H1 (cell line): ENCODE results near the gene PIK3R1. TPM values are rescaled to one million over a fixed set of nuclear protein-coding genes. Genes with fewer than 3 reads are reported as not detected.

Source experiments
- CTCF ChIA-PET: fragments of 300-600 bp; sonication (Branson Sonifier 250); formaldehyde crosslinking; loops from one replicate; lab custom pipeline; 2021; ENCODE audit not compliant: partially characterized antibody; lab: Charles Lee
- POLR2A ChIA-PET: fragments of 300-600 bp; sonication (Branson Sonifier 250); formaldehyde crosslinking; loops from one replicate; lab custom pipeline; 2021; ENCODE audit warnings: inconsistent platforms; ENCODE audit not compliant: partially characterized antibody; lab: Charles Lee
- DNase-seq, 2 experiments: peaks; one replicate each; pipeline versions ENCODE4 v3.0.0 to v3.0.0-alpha.2; 2010 to 2022; ENCODE audit warnings: low spot score in 2 of 2, low read depth in 1 of 2, mixed read lengths in 1 of 2
- FAIRE-seq: peaks from 2 replicates; lab custom pipeline; 2011; peaks lifted over from hg19 to GRCh38; lab: Jason Lieb, UNC
- H2AFZ ChIP-seq: 2 replicates; pipeline ENCODE4 v1.8.1; 2012; ENCODE audit warnings: low read length, inconsistent platforms
- H2AK5ac ChIP-seq: 2 replicates; pipeline ENCODE4 v1.6.1; 2013; ENCODE audit warnings: low read depth, low read length
- H2BK120ac ChIP-seq: replicated peaks from 2 replicates; pipeline ENCODE3; 2013; ENCODE audit warnings: low read depth, low read length, inconsistent platforms
- H2BK12ac ChIP-seq: 2 replicates; pipeline ENCODE4 v1.6.1; 2013; ENCODE audit warnings: low read depth, low read length
- H2BK15ac ChIP-seq: 2 replicates; pipeline ENCODE4 v1.6.1; 2013; ENCODE audit warnings: low read length
- H2BK20ac ChIP-seq: 2 replicates; pipeline ENCODE4 v1.6.1; 2013; ENCODE audit warnings: low read length
- H2BK5ac ChIP-seq: 2 replicates; pipeline ENCODE4 v1.6.1; 2013; ENCODE audit warnings: low read depth, low read length
- H3K14ac ChIP-seq: 2 replicates; pipeline ENCODE4 v1.6.1; 2013; ENCODE audit warnings: inconsistent platforms; ENCODE audit not compliant: insufficient read length
- H3K18ac ChIP-seq: 2 replicates; pipeline ENCODE4 v1.6.1; 2013; ENCODE audit warnings: low read length; ENCODE audit errors: extremely low read depth
- H3K23ac ChIP-seq: 2 replicates; pipeline ENCODE4 v1.6.1; 2013; ENCODE audit warnings: inconsistent platforms; ENCODE audit not compliant: insufficient read length
- H3K23me2 ChIP-seq: 2 replicates; pipeline ENCODE4 v1.6.1; 2013; ENCODE audit warnings: low read depth, low read length
- H3K27ac ChIP-seq: 2 replicates; pipeline ENCODE4 v1.6.1; 2011; ENCODE audit warnings: low read depth, low read length, inconsistent platforms
- H3K27me3 ChIP-seq, 4 experiments: replicated peaks in 1 of 4; 1 replicate in 1 of 4; 2 replicates in 3 of 4; pipeline versions ENCODE4 v1.6.1 to v1.8.1; 2011 to 2013; ENCODE audit warnings: low read length in 3 of 4, mild to moderate bottlenecking in 3 of 4, inconsistent platforms in 2 of 4, mixed read lengths in 2 of 4, moderate library complexity in 1 of 4; ENCODE audit not compliant: control insufficient read depth in 3 of 4, insufficient read depth in 3 of 4; ENCODE audit errors: extremely low read depth in 1 of 4
- H3K36me3 ChIP-seq, 4 experiments: 2 replicates each; pipeline versions ENCODE4 v1.6.1 to v1.8.1; 2011 to 2013; ENCODE audit warnings: mild to moderate bottlenecking in 4 of 4, low read length in 3 of 4, moderate library complexity in 2 of 4, control low read depth in 1 of 4, inconsistent platforms in 1 of 4; ENCODE audit not compliant: insufficient read depth in 4 of 4, control insufficient read depth in 2 of 4
- H3K4ac ChIP-seq: replicated peaks from 2 replicates; pipeline ENCODE3; 2013; ENCODE audit warnings: low read length, low read depth, mixed read lengths, inconsistent platforms; ENCODE audit not compliant: insufficient read length
- H3K4me1 ChIP-seq, 4 experiments: replicated peaks in 1 of 4; 1 replicate in 1 of 4; 2 replicates in 3 of 4; pipeline versions ENCODE4 v1.6.1 to v1.8.1; 2011 to 2013; ENCODE audit warnings: low read length in 3 of 4, inconsistent platforms in 2 of 4, mixed read lengths in 1 of 4; ENCODE audit not compliant: insufficient read depth in 4 of 4, control insufficient read depth in 3 of 4
- H3K4me2 ChIP-seq, 2 experiments: 2 replicates each; pipeline versions ENCODE4 v1.6.1 to v1.8.1; 2011 to 2013; ENCODE audit warnings: low read depth in 2 of 2, low read length in 2 of 2, control low read depth in 1 of 2, inconsistent platforms in 1 of 2, mild to moderate bottlenecking in 1 of 2; ENCODE audit not compliant: insufficient read depth in 1 of 2
- H3K4me3 ChIP-seq, 4 experiments: fragments of 200-600, 300-600 bp in 1 of 4; sonication (generic), shearing (Covaris generic), sonication (Bioruptor Twin) in 1 of 4; 2 replicates each; pipeline versions ENCODE4 v1.5.1 to v1.8.1; 2011 to 2016; ENCODE audit warnings: low read length in 4 of 4, low read depth in 3 of 4, control low read depth in 2 of 4, inconsistent platforms in 2 of 4, mild to moderate bottlenecking in 2 of 4, mixed read lengths in 1 of 4, moderate library complexity in 1 of 4; ENCODE audit not compliant: insufficient read depth in 2 of 4; ENCODE audit errors: extremely low read depth in 1 of 4
- H3K56ac ChIP-seq: replicated peaks from 2 replicates; pipeline ENCODE3; 2013; ENCODE audit warnings: low read depth, mild to moderate bottlenecking, mixed read lengths, low read length, inconsistent platforms; ENCODE audit not compliant: insufficient read length
- H3K79me1 ChIP-seq: 2 replicates; pipeline ENCODE4 v1.6.1; 2013; ENCODE audit warnings: low read depth, low read length, control low read depth
- H3K79me2 ChIP-seq, 2 experiments: 2 replicates each; pipeline versions ENCODE4 v1.6.1 to v1.8.1; 2012 to 2013; ENCODE audit warnings: low read length in 2 of 2, mild to moderate bottlenecking in 2 of 2, inconsistent platforms in 1 of 2; ENCODE audit not compliant: insufficient read depth in 2 of 2, control insufficient read depth in 1 of 2
- H3K9ac ChIP-seq, 4 experiments: replicated peaks in 1 of 4; 1 replicate in 1 of 4; 2 replicates in 3 of 4; pipeline versions ENCODE4 v1.6.1 to v1.8.1; 2011 to 2013; ENCODE audit warnings: low read depth in 3 of 4, low read length in 3 of 4, control low read depth in 2 of 4, mild to moderate bottlenecking in 2 of 4, moderate library complexity in 2 of 4, inconsistent platforms in 1 of 4; ENCODE audit errors: extremely low read depth in 1 of 4
- H3K9me3 ChIP-seq, 2 experiments: 2 replicates each; pipeline versions ENCODE4 v1.6.1 to v1.8.1; 2012 to 2013; ENCODE audit warnings: mild to moderate bottlenecking in 2 of 2, moderate library complexity in 2 of 2, control low read depth in 1 of 2, inconsistent platforms in 1 of 2, low read depth in 1 of 2, low read length in 1 of 2, mixed read lengths in 1 of 2; ENCODE audit not compliant: insufficient read depth in 2 of 2
- H4K20me1 ChIP-seq, 2 experiments: replicated peaks in 1 of 2; 2 replicates each; pipeline versions ENCODE3 to v1.8.1; 2011 to 2013; ENCODE audit warnings: inconsistent platforms in 2 of 2, low read length in 2 of 2, mild to moderate bottlenecking in 1 of 2; ENCODE audit not compliant: insufficient read depth in 2 of 2, control insufficient read depth in 1 of 2
- H4K5ac ChIP-seq: 2 replicates; pipeline ENCODE4 v1.6.1; 2013; ENCODE audit warnings: low read length, low read depth, mixed read lengths, inconsistent platforms; ENCODE audit not compliant: insufficient read length
- H4K8ac ChIP-seq: 2 replicates; pipeline ENCODE4 v1.8.0; 2013; ENCODE audit warnings: mild to moderate bottlenecking, moderate library complexity, low read length, inconsistent platforms; ENCODE audit not compliant: insufficient read depth; ENCODE audit errors: extremely low read depth
- H4K91ac ChIP-seq: replicated peaks from 2 replicates; pipeline ENCODE3; 2013; ENCODE audit warnings: low read length, mixed read lengths, inconsistent platforms; ENCODE audit not compliant: insufficient read length
- BACH1 ChIP-seq: IDR thresholded peaks from 2 replicates; pipeline ENCODE4 v1.6.1; 2012; ENCODE audit warnings: low read length, improper control_type of control experiment
- BCL11A ChIP-seq, 2 experiments: IDR thresholded peaks; one replicate each; pipeline ENCODE4 v1.6.1; 2011; ENCODE audit warnings: low read depth in 2 of 2, low read length in 2 of 2, mild to moderate bottlenecking in 2 of 2
- CBX8 ChIP-seq: fragments of 300-800, 300-1000 bp; sonication (generic); IDR thresholded peaks from 2 replicates; pipeline ENCODE4 v1.7.1; 2016; ENCODE audit warnings: low read depth, low read length, borderline replicate concordance
- CHD2 ChIP-seq: IDR thresholded peaks from 2 replicates; pipeline ENCODE4 v1.6.1; 2012; ENCODE audit warnings: low read length, improper control_type of control experiment
- EZH2 ChIP-seq: fragments of 200-600 bp; sonication (generic); IDR thresholded peaks from 2 replicates; pipeline ENCODE4 v1.7.1; 2012; ENCODE audit warnings: low read depth, mild to moderate bottlenecking, moderate library complexity, low read length, inconsistent platforms; ENCODE audit not compliant: severe bottlenecking
- JUN ChIP-seq: IDR thresholded peaks from 2 replicates; pipeline ENCODE4 v1.6.1; 2011; ENCODE audit warnings: low read depth, mild to moderate bottlenecking, improper control_type of control experiment, low read length
- KDM1A ChIP-seq: fragments of 200-600, 300-600 bp; sonication (generic); IDR thresholded peaks from 2 replicates; pipeline ENCODE4 v1.7.1; 2016; ENCODE audit warnings: mild to moderate bottlenecking, low read length, borderline replicate concordance
- NRF1 ChIP-seq: IDR thresholded peaks from 2 replicates; pipeline ENCODE4 v1.6.1; 2011; ENCODE audit warnings: mild to moderate bottlenecking, low read depth, low read length, improper control_type of control experiment
- POU5F1 ChIP-seq: IDR thresholded peaks from 2 replicates; pipeline ENCODE4 v1.6.1; 2011; ENCODE audit warnings: low read depth, mild to moderate bottlenecking, low read length, moderate library complexity
- RAD21 ChIP-seq, 2 experiments: IDR thresholded peaks in 1 of 2; conservative IDR thresholded peaks in 1 of 2; 2 replicates each; pipeline ENCODE4 v1.6.1; 2011; ENCODE audit warnings: low read depth in 2 of 2, low read length in 2 of 2, improper control_type of control experiment in 1 of 2, inconsistent platforms in 1 of 2, mild to moderate bottlenecking in 1 of 2, moderate library complexity in 1 of 2
- SP4 ChIP-seq: IDR thresholded peaks from 2 replicates; pipeline ENCODE4 v1.6.1; 2012; ENCODE audit warnings: low read length, inconsistent platforms
- SRF ChIP-seq: IDR thresholded peaks from 2 replicates; pipeline ENCODE4 v1.6.1; 2011; ENCODE audit warnings: mild to moderate bottlenecking, low read depth, low read length, moderate library complexity
- ZNF274 ChIP-seq: IDR thresholded peaks from 2 replicates; pipeline ENCODE4 v1.7.0; 2012; ENCODE audit warnings: low read length, borderline replicate concordance; ENCODE audit errors: extremely low read depth
- WGBS, 2 experiments: shearing (Covaris generic) in 1 of 2; methylation state at CpG; one replicate each; pipeline versions ENCODE4 v1.1.6 to v1.1.7; 2013 to 2015; ENCODE audit warnings: low lambda C conversion rate in 2 of 2, mixed read lengths in 2 of 2, inconsistent platforms in 1 of 2, low coverage in 1 of 2, missing lambda C conversion rate in 1 of 2; ENCODE audit not compliant: insufficient replicate concordance in 2 of 2, insufficient coverage in 1 of 2, insufficient read length in 1 of 2; ENCODE audit errors: extremely low coverage in 1 of 2, missing lambda C conversion rate in 1 of 2; 5-methylcytosine and 5-hydroxymethylcytosine counted together
- polyA plus RNA-seq, 7 experiments: library from polyadenylated mRNA; depleted of rRNA in 3 of 7; stranded (reverse) in 5 of 7; unstranded in 2 of 7; fragments of >200 nt in 5 of 7; fragments of 200-250 nt in 2 of 7; gene quantifications; 1 replicate in 5 of 7; 2 replicates in 1 of 7; 4 replicates in 1 of 7; pipeline versions ENCODE4 v1.2.1 to v1.2.3, GENCODE V29; 2011 to 2013; ENCODE audit warnings: missing spikeins in 2 of 7, mixed read lengths in 2 of 7
- total RNA-seq: library from RNA; stranded (reverse); fragmentation: NEBNext Ultra II Directional; extraction: Animal tissue kit (Norgen Biotek cat#: 25700); gene quantifications from 2 replicates; pipeline ENCODE4 v1.2.1, GENCODE V29; 2021

The PIK3R1 gene
- total and polyA plus RNA-seq, 2 of the 8 experiments (the other 6 are each of a cell fraction or from before 2014, with no cell fraction given), result 2.3 to 13.7 TPM

DNA sequence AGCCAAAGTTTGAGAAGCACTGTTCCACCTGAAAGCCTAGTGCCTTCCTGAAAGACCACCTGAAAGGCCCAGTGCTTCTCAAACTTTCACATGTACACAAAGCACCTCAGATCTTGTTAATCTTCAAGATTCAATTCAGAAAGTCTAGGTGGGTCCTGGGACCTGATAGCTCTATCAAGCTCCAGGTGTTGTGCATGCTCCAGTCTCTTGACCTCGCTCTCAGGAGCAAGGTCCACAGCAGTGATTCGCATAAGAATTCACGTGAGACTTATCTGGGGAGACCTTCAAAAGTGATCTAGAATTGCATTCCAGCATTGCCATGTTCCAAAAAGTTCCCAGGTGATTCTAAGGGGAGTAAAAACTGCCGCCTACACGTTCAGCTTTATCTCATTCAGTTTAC lies 102.1 kb downstream of the PIK3R1 start:
- POLR2A ChIA-PET, result no interaction called here
- H2BK5ac ChIP-seq, result no peak overlapping the region
- H2BK12ac ChIP-seq, result no peak overlapping the region
- no peaks in the 10 kb centered on the region for H3K4me1 ChIP-seq
- H4K20me1 ChIP-seq, result no peaks in the 10 kb centered on the region
- H3K23me2 ChIP-seq, result no peaks in the 10 kb centered on the region; the same call in 1 of the 2 replicates
- H3K23ac ChIP-seq, result no peak overlapping the region
- H2BK20ac ChIP-seq, result no peak overlapping the region
- H2AFZ ChIP-seq, result no peak overlapping the region
- H3K27me3 ChIP-seq, result no peaks in the 10 kb centered on the region
- H3K27ac ChIP-seq, result no peak overlapping the region
- H4K8ac ChIP-seq, result no peak overlapping the region
- peaks cover 0 to 4% of the 10 kb centered on the region in 2 experiments; a peak in 1 of 4 replicates for H3K9me3 ChIP-seq
- no peak overlapping the region for H3K56ac ChIP-seq
- H2AK5ac ChIP-seq, result no peak overlapping the region
- WGBS, 2 experiments, result 97% methylated on average over 5 of the region's 5 CpGs; no CpG with 5 or more reads in 1 of the 2 experiments
- H3K18ac ChIP-seq, result no peak overlapping the region
- H3K36me3 ChIP-seq, result no peaks in the 10 kb centered on the region
- no peak overlapping the region for H3K4me3 ChIP-seq
- H4K91ac ChIP-seq, result no peak overlapping the region
- H3K4ac ChIP-seq, result no peak overlapping the region
- TF ChIP-seq CBX8 (no peak), CHD2 (no peak), BACH1 (no peak), NRF1 (no peak), KDM1A (no peak), EZH2 (no peak), SP4 (no peak), RAD21 (IDR thresholded peaks at IDR 0.05 in 1 of 2, conservative IDR thresholded peaks at IDR 0.05 in 1 of 2; ENCODE audit: low read depth in 2 of 2, low read length in 2 of 2) (no peak), POU5F1 (no peak), JUN (no peak), BCL11A (IDR thresholded peaks at IDR 0.05; ENCODE audit: low read depth in 2 of 2, low read length in 2 of 2) (no peak), SRF (no peak), ZNF274 (no peak)
- TF ChIP-seq, all 59 proteins: peak for 0
- Histone ChIP-seq H3K79me1 (no peaks in the 10 kb centered on the region), H4K5ac (no peak overlapping the region), H2BK15ac (no peak overlapping the region), H2BK120ac (no peak overlapping the region), H3K9ac (no peak overlapping the region), H3K14ac (no peak overlapping the region), H3K79me2 (no peaks in the 10 kb centered on the region), H3K4me2 (no peak overlapping the region)
- no peak for DNase-seq
- no peak for FAIRE-seq
- CTCF ChIA-PET, result interaction anchor here (1.9 kb wide), 1 partner anchor 143 kb away, joined by 5 read pairs; no protein-coding TSS in a partner anchor
